ENCODE data around the gene SECTM1.

Gene SECTM1

GRCh38 chr17:82272495-82273326 is 60.9 kb downstream of the SECTM1 start:
- Histone ChIP-seq H3K36me3 (ENCODE audit: low read length) (peaks cover 5% of the 10 kb centered on the region; the same call in 1 of the 2 replicates), H2AFZ (ENCODE audit: low read depth, low read length, severe bottlenecking) (peak overlapping the region; percentile 93), H4K20me1 (ENCODE audit: low read depth, low read length) (peaks cover 21% of the 10 kb centered on the region), H3K9me3 (ENCODE audit: insufficient read depth, low read length) (no peaks in the 10 kb centered on the region), H3K4me3 (ENCODE audit: insufficient read depth, low read length, poor library complexity, severe bottlenecking) (peak overlapping the region; percentile 95), H3K4me2 (ENCODE audit: low read depth, low read length, poor library complexity, severe bottlenecking) (peak overlapping the region; percentile 65), H3K9ac (ENCODE audit: low read length) (peak overlapping the region; percentile 98), H3F3A (ENCODE audit: insufficient read depth) (peaks cover 3% of the 10 kb centered on the region; the same call in 1 of the 2 replicates), H3K27me3 (ENCODE audit: low read length) (no peaks in the 10 kb centered on the region), H3K9me2 (replicated peaks; ENCODE audit: insufficient read depth, low read length) (no peaks in the 10 kb centered on the region), H3K27ac (ENCODE audit: low read depth, low read length) (peak overlapping the region; percentile 84), H3K79me2 (ENCODE audit: insufficient read depth, low read length) (peaks cover 52% of the 10 kb centered on the region)
- TF ChIP-seq, protein P1, sequence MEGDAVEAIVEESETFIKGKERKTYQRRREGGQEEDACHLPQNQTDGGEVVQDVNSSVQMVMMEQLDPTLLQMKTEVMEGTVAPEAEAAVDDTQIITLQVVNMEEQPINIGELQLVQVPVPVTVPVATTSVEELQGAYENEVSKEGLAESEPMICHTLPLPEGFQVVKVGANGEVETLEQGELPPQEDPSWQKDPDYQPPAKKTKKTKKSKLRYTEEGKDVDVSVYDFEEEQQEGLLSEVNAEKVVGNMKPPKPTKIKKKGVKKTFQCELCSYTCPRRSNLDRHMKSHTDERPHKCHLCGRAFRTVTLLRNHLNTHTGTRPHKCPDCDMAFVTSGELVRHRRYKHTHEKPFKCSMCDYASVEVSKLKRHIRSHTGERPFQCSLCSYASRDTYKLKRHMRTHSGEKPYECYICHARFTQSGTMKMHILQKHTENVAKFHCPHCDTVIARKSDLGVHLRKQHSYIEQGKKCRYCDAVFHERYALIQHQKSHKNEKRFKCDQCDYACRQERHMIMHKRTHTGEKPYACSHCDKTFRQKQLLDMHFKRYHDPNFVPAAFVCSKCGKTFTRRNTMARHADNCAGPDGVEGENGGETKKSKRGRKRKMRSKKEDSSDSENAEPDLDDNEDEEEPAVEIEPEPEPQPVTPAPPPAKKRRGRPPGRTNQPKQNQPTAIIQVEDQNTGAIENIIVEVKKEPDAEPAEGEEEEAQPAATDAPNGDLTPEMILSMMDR (IDR thresholded peaks at IDR 0.05; ENCODE audit: insufficient read depth, low read length, poor library complexity, severe bottlenecking) = no peak
- no peak for TF ChIP-seq EZH2phosphoT487 (conservative IDR thresholded peaks at IDR 0.05; ENCODE audit: low read length)

- Histone ChIP-seq H3K4me2 (ENCODE audit: low read depth, low read length, poor library complexity, severe bottlenecking) (no peak overlapping the region), H3K36me3 (ENCODE audit: low read length) (peaks cover 5% of the 10 kb centered on the region; the same call in 1 of the 2 replicates), H3K27me3 (ENCODE audit: low read length) (no peaks in the 10 kb centered on the region), H2AFZ (ENCODE audit: low read depth, low read length, severe bottlenecking) (no peak overlapping the region), H3K79me2 (ENCODE audit: insufficient read depth, low read length) (peaks cover 64% of the 10 kb centered on the region), H3F3A (ENCODE audit: insufficient read depth) (peaks cover 3% of the 10 kb centered on the region; the same call in 1 of the 2 replicates), H3K4me3 (ENCODE audit: insufficient read depth, low read length, poor library complexity, severe bottlenecking) (no peak overlapping the region), H3K9me3 (ENCODE audit: insufficient read depth, low read length) (no peaks in the 10 kb centered on the region), H3K9me2 (replicated peaks; ENCODE audit: insufficient read depth, low read length) (no peaks in the 10 kb centered on the region), H4K20me1 (ENCODE audit: low read depth, low read length) (peaks cover 21% of the 10 kb centered on the region), H3K9ac (ENCODE audit: low read length) (no peak overlapping the region), H3K27ac (ENCODE audit: low read depth, low read length) (no peak overlapping the region)
- TF ChIP-seq, protein P1 (IDR thresholded peaks at IDR 0.05; ENCODE audit: insufficient read depth, low read length, poor library complexity, severe bottlenecking) = no peak
- TF ChIP-seq EZH2phosphoT487 (conservative IDR thresholded peaks at IDR 0.05; ENCODE audit: low read length) = no peak
Measured at GRCh38 chr17:82271401-82271800, 62.2 kb downstream of the SECTM1 start.
